H1 (cell line): ENCODE measurements around the gene TAPBPL. TPM values are rescaled to one million over a fixed set of nuclear protein-coding genes. Genes with fewer than 3 reads are reported as not detected.

Source experiments
- CTCF ChIA-PET: fragments of 300-600 bp; sonication (Branson Sonifier 250); formaldehyde crosslinking; loops from one replicate; lab custom pipeline; 2021; ENCODE audit not compliant: partially characterized antibody; lab: Charles Lee
- POLR2A ChIA-PET: fragments of 300-600 bp; sonication (Branson Sonifier 250); formaldehyde crosslinking; loops from one replicate; lab custom pipeline; 2021; ENCODE audit warnings: inconsistent platforms; ENCODE audit not compliant: partially characterized antibody; lab: Charles Lee
- DNase-seq, 2 experiments: peaks; one replicate each; pipeline versions ENCODE4 v3.0.0 to v3.0.0-alpha.2; 2010 to 2022; ENCODE audit warnings: low spot score in 2 of 2, low read depth in 1 of 2, mixed read lengths in 1 of 2
- FAIRE-seq: peaks from 2 replicates; lab custom pipeline; 2011; peaks lifted over from hg19 to GRCh38; lab: Jason Lieb, UNC
- H2AFZ ChIP-seq: 2 replicates; pipeline ENCODE4 v1.8.1; 2012; ENCODE audit warnings: low read length, inconsistent platforms
- H2AK5ac ChIP-seq: 2 replicates; pipeline ENCODE4 v1.6.1; 2013; ENCODE audit warnings: low read depth, low read length
- H2BK120ac ChIP-seq: replicated peaks from 2 replicates; pipeline ENCODE3; 2013; ENCODE audit warnings: low read depth, low read length, inconsistent platforms
- H2BK12ac ChIP-seq: 2 replicates; pipeline ENCODE4 v1.6.1; 2013; ENCODE audit warnings: low read depth, low read length
- H2BK15ac ChIP-seq: 2 replicates; pipeline ENCODE4 v1.6.1; 2013; ENCODE audit warnings: low read length
- H2BK20ac ChIP-seq: 2 replicates; pipeline ENCODE4 v1.6.1; 2013; ENCODE audit warnings: low read length
- H2BK5ac ChIP-seq: 2 replicates; pipeline ENCODE4 v1.6.1; 2013; ENCODE audit warnings: low read depth, low read length
- H3K14ac ChIP-seq: 2 replicates; pipeline ENCODE4 v1.6.1; 2013; ENCODE audit warnings: inconsistent platforms; ENCODE audit not compliant: insufficient read length
- H3K18ac ChIP-seq: 2 replicates; pipeline ENCODE4 v1.6.1; 2013; ENCODE audit warnings: low read length; ENCODE audit errors: extremely low read depth
- H3K23ac ChIP-seq: 2 replicates; pipeline ENCODE4 v1.6.1; 2013; ENCODE audit warnings: inconsistent platforms; ENCODE audit not compliant: insufficient read length
- H3K23me2 ChIP-seq: 2 replicates; pipeline ENCODE4 v1.6.1; 2013; ENCODE audit warnings: low read depth, low read length
- H3K27ac ChIP-seq: 2 replicates; pipeline ENCODE4 v1.6.1; 2011; ENCODE audit warnings: low read depth, low read length, inconsistent platforms
- H3K27me3 ChIP-seq, 4 experiments: replicated peaks in 1 of 4; 1 replicate in 1 of 4; 2 replicates in 3 of 4; pipeline versions ENCODE4 v1.6.1 to v1.8.1; 2011 to 2013; ENCODE audit warnings: low read length in 3 of 4, mild to moderate bottlenecking in 3 of 4, inconsistent platforms in 2 of 4, mixed read lengths in 2 of 4, moderate library complexity in 1 of 4; ENCODE audit not compliant: control insufficient read depth in 3 of 4, insufficient read depth in 3 of 4; ENCODE audit errors: extremely low read depth in 1 of 4
- H3K36me3 ChIP-seq, 4 experiments: 2 replicates each; pipeline versions ENCODE4 v1.6.1 to v1.8.1; 2011 to 2013; ENCODE audit warnings: mild to moderate bottlenecking in 4 of 4, low read length in 3 of 4, moderate library complexity in 2 of 4, control low read depth in 1 of 4, inconsistent platforms in 1 of 4; ENCODE audit not compliant: insufficient read depth in 4 of 4, control insufficient read depth in 2 of 4
- H3K4ac ChIP-seq: replicated peaks from 2 replicates; pipeline ENCODE3; 2013; ENCODE audit warnings: low read length, low read depth, mixed read lengths, inconsistent platforms; ENCODE audit not compliant: insufficient read length
- H3K4me1 ChIP-seq, 4 experiments: replicated peaks in 1 of 4; 1 replicate in 1 of 4; 2 replicates in 3 of 4; pipeline versions ENCODE4 v1.6.1 to v1.8.1; 2011 to 2013; ENCODE audit warnings: low read length in 3 of 4, inconsistent platforms in 2 of 4, mixed read lengths in 1 of 4; ENCODE audit not compliant: insufficient read depth in 4 of 4, control insufficient read depth in 3 of 4
- H3K4me2 ChIP-seq, 2 experiments: 2 replicates each; pipeline versions ENCODE4 v1.6.1 to v1.8.1; 2011 to 2013; ENCODE audit warnings: low read depth in 2 of 2, low read length in 2 of 2, control low read depth in 1 of 2, inconsistent platforms in 1 of 2, mild to moderate bottlenecking in 1 of 2; ENCODE audit not compliant: insufficient read depth in 1 of 2
- H3K4me3 ChIP-seq, 4 experiments: fragments of 200-600, 300-600 bp in 1 of 4; sonication (generic), shearing (Covaris generic), sonication (Bioruptor Twin) in 1 of 4; 2 replicates each; pipeline versions ENCODE4 v1.5.1 to v1.8.1; 2011 to 2016; ENCODE audit warnings: low read length in 4 of 4, low read depth in 3 of 4, control low read depth in 2 of 4, inconsistent platforms in 2 of 4, mild to moderate bottlenecking in 2 of 4, mixed read lengths in 1 of 4, moderate library complexity in 1 of 4; ENCODE audit not compliant: insufficient read depth in 2 of 4; ENCODE audit errors: extremely low read depth in 1 of 4
- H3K56ac ChIP-seq: replicated peaks from 2 replicates; pipeline ENCODE3; 2013; ENCODE audit warnings: low read depth, mild to moderate bottlenecking, mixed read lengths, low read length, inconsistent platforms; ENCODE audit not compliant: insufficient read length
- H3K79me1 ChIP-seq: 2 replicates; pipeline ENCODE4 v1.6.1; 2013; ENCODE audit warnings: low read depth, low read length, control low read depth
- H3K79me2 ChIP-seq, 2 experiments: 2 replicates each; pipeline versions ENCODE4 v1.6.1 to v1.8.1; 2012 to 2013; ENCODE audit warnings: low read length in 2 of 2, mild to moderate bottlenecking in 2 of 2, inconsistent platforms in 1 of 2; ENCODE audit not compliant: insufficient read depth in 2 of 2, control insufficient read depth in 1 of 2
- H3K9ac ChIP-seq, 4 experiments: replicated peaks in 1 of 4; 1 replicate in 1 of 4; 2 replicates in 3 of 4; pipeline versions ENCODE4 v1.6.1 to v1.8.1; 2011 to 2013; ENCODE audit warnings: low read depth in 3 of 4, low read length in 3 of 4, control low read depth in 2 of 4, mild to moderate bottlenecking in 2 of 4, moderate library complexity in 2 of 4, inconsistent platforms in 1 of 4; ENCODE audit errors: extremely low read depth in 1 of 4
- H3K9me3 ChIP-seq, 2 experiments: 2 replicates each; pipeline versions ENCODE4 v1.6.1 to v1.8.1; 2012 to 2013; ENCODE audit warnings: mild to moderate bottlenecking in 2 of 2, moderate library complexity in 2 of 2, control low read depth in 1 of 2, inconsistent platforms in 1 of 2, low read depth in 1 of 2, low read length in 1 of 2, mixed read lengths in 1 of 2; ENCODE audit not compliant: insufficient read depth in 2 of 2
- H4K20me1 ChIP-seq, 2 experiments: replicated peaks in 1 of 2; 2 replicates each; pipeline versions ENCODE3 to v1.8.1; 2011 to 2013; ENCODE audit warnings: inconsistent platforms in 2 of 2, low read length in 2 of 2, mild to moderate bottlenecking in 1 of 2; ENCODE audit not compliant: insufficient read depth in 2 of 2, control insufficient read depth in 1 of 2
- H4K5ac ChIP-seq: 2 replicates; pipeline ENCODE4 v1.6.1; 2013; ENCODE audit warnings: low read length, low read depth, mixed read lengths, inconsistent platforms; ENCODE audit not compliant: insufficient read length
- H4K8ac ChIP-seq: 2 replicates; pipeline ENCODE4 v1.8.0; 2013; ENCODE audit warnings: mild to moderate bottlenecking, moderate library complexity, low read length, inconsistent platforms; ENCODE audit not compliant: insufficient read depth; ENCODE audit errors: extremely low read depth
- H4K91ac ChIP-seq: replicated peaks from 2 replicates; pipeline ENCODE3; 2013; ENCODE audit warnings: low read length, mixed read lengths, inconsistent platforms; ENCODE audit not compliant: insufficient read length
- CEBPB ChIP-seq: IDR thresholded peaks from 2 replicates; pipeline ENCODE4 v1.6.1; 2012; ENCODE audit warnings: low read depth, low read length
- CTBP2 ChIP-seq: IDR thresholded peaks from 2 replicates; pipeline ENCODE4 v1.7.0; 2011; ENCODE audit warnings: borderline replicate concordance, mild to moderate bottlenecking, moderate library complexity, mixed read lengths, low read length; ENCODE audit not compliant: insufficient read depth, insufficient read length
- SRF ChIP-seq: IDR thresholded peaks from 2 replicates; pipeline ENCODE4 v1.6.1; 2011; ENCODE audit warnings: mild to moderate bottlenecking, low read depth, low read length, moderate library complexity
- TBP ChIP-seq: IDR thresholded peaks from 2 replicates; pipeline ENCODE4 v1.6.1; 2011; ENCODE audit warnings: low read depth, low read length, improper control_type of control experiment
- WGBS, 2 experiments: shearing (Covaris generic) in 1 of 2; methylation state at CpG; one replicate each; pipeline versions ENCODE4 v1.1.6 to v1.1.7; 2013 to 2015; ENCODE audit warnings: low lambda C conversion rate in 2 of 2, mixed read lengths in 2 of 2, inconsistent platforms in 1 of 2, low coverage in 1 of 2, missing lambda C conversion rate in 1 of 2; ENCODE audit not compliant: insufficient replicate concordance in 2 of 2, insufficient coverage in 1 of 2, insufficient read length in 1 of 2; ENCODE audit errors: extremely low coverage in 1 of 2, missing lambda C conversion rate in 1 of 2; 5-methylcytosine and 5-hydroxymethylcytosine counted together
- polyA plus RNA-seq, 7 experiments: library from polyadenylated mRNA; depleted of rRNA in 3 of 7; stranded (reverse) in 5 of 7; unstranded in 2 of 7; fragments of >200 nt in 5 of 7; fragments of 200-250 nt in 2 of 7; gene quantifications; 1 replicate in 5 of 7; 2 replicates in 1 of 7; 4 replicates in 1 of 7; pipeline versions ENCODE4 v1.2.1 to v1.2.3, GENCODE V29; 2011 to 2013; ENCODE audit warnings: missing spikeins in 2 of 7, mixed read lengths in 2 of 7
- total RNA-seq: library from RNA; stranded (reverse); fragmentation: NEBNext Ultra II Directional; extraction: Animal tissue kit (Norgen Biotek cat#: 25700); gene quantifications from 2 replicates; pipeline ENCODE4 v1.2.1, GENCODE V29; 2021
- TF ChIP-seq, protein P1 (sequence below): IDR thresholded peaks from 2 replicates; pipeline ENCODE4 v1.6.1; 2012; ENCODE audit warnings: inconsistent platforms
- TF ChIP-seq, protein P2 (sequence below): IDR thresholded peaks from 2 replicates; pipeline ENCODE4 v1.6.1; 2012; ENCODE audit warnings: inconsistent platforms
- TF ChIP-seq, protein P3 (sequence below): IDR thresholded peaks from 2 replicates; pipeline ENCODE4 v1.6.1; 2011; ENCODE audit warnings: low read depth, mild to moderate bottlenecking, low read length; ENCODE audit not compliant: insufficient read depth

The TAPBPL gene
- total and polyA plus RNA-seq, 2 of the 8 experiments (the other 6 are each of a cell fraction or from before 2014, with no cell fraction given): 0.61 to 1.5 TPM

DNA sequence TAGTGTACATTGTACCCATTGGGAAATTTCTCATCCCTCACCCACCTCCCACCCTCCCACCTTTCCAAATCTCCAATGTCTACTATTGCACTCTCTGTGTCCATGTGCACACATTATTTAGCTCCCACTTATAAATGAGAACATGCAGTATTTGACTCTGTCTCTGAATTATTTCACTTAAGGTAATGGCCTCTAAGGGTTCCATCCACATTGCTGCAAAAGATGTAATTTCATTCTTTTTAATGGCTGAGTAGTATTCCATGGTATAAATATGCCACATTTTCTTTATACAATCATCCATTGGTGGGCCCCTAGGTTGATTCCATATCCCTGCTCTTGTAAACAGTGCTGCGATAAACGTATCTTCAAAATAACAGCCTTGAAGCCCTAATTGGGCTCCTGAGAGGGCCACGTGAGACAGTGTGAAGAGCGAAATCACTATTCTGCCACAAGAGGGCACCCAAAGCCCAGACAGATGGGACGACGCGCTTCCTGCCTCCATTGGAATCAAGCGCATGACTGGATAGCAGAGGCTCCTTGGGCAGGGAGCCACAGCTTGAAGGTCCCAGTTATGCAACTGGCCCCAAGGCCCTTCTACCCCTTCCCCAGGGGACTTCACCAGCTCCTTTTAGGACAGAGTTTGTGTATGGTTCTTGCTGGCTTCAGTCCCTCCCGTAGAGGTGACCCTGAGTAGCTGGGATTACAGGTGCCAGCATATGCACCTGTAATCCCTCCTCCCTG lies 28.4 kb upstream of the TAPBPL start:
- no peak overlapping the region for H3K14ac ChIP-seq
- no peak overlapping the region for H3K23ac ChIP-seq
- H4K20me1 ChIP-seq: no peaks in the 10 kb centered on the region
- no peak overlapping the region for H3K9ac ChIP-seq
- H3K18ac ChIP-seq: no peak overlapping the region
- H3K4me2 ChIP-seq: no peak overlapping the region
- H3K23me2 ChIP-seq: no peaks in the 10 kb centered on the region
- peaks cover 0 to 4% (median under 1%) of the 10 kb centered on the region in 4 experiments; a peak in 2 of 7 replicates for H3K4me1 ChIP-seq
- H2BK15ac ChIP-seq: no peak overlapping the region
- 26% methylated on average over 9 of the region's 9 CpGs; no CpG with 5 or more reads in 1 of the 2 experiments for WGBS, 2 experiments
- no peaks in the 10 kb centered on the region for H3K79me1 ChIP-seq
- H3K56ac ChIP-seq: no peak overlapping the region
- no peak overlapping the region for H4K5ac ChIP-seq
- no peak overlapping the region for H2BK12ac ChIP-seq
- no peaks in the 10 kb centered on the region for H3K9me3 ChIP-seq
- H3K4ac ChIP-seq: no peak overlapping the region
- FAIRE-seq (peak; percentile 94), DNase-seq (peak; percentile 70 to 77)
- H2AK5ac ChIP-seq: no peak overlapping the region
- H2BK120ac ChIP-seq: no peak overlapping the region
- H3K36me3 ChIP-seq: no peaks in the 10 kb centered on the region
- H2AFZ ChIP-seq: peak overlapping the region; percentile 77; the same call in 1 of the 2 replicates
- H3K79me2 ChIP-seq: no peaks in the 10 kb centered on the region
- POLR2A ChIA-PET: interaction anchor here (0.7 to 4.9 kb wide), 10 partner anchors 24 to 113 kb away, joined by 3 to 38 read pairs (median 5); partner anchors contain the start of genes GAPDH, SCNN1A and VAMP1
- no peak overlapping the region for H3K4me3 ChIP-seq
- H4K8ac ChIP-seq: no peak overlapping the region
- no peak overlapping the region for H3K27ac ChIP-seq
- H2BK20ac ChIP-seq: no peak overlapping the region
- no peak overlapping the region for H2BK5ac ChIP-seq
- no peak overlapping the region for H4K91ac ChIP-seq
- no peaks in the 10 kb centered on the region; a peak in 1 of 7 replicates for H3K27me3 ChIP-seq
- CTCF ChIA-PET: interaction anchor here (0.6 to 7.4 kb wide), 33 partner anchors 10 to 221 kb away, joined by 3 to 202 read pairs (median 5); partner anchors contain the start of genes CD27, MRPL51, TAPBPL and VAMP1
- TF ChIP-seq, protein P1, sequence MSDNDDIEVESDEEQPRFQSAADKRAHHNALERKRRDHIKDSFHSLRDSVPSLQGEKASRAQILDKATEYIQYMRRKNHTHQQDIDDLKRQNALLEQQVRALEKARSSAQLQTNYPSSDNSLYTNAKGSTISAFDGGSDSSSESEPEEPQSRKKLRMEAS: peak; percentile 95
- TF ChIP-seq SRF (no peak), TBP (no peak), CEBPB (peak; percentile 56), CTBP2 (no peak)
- TF ChIP-seq, protein P2, sequence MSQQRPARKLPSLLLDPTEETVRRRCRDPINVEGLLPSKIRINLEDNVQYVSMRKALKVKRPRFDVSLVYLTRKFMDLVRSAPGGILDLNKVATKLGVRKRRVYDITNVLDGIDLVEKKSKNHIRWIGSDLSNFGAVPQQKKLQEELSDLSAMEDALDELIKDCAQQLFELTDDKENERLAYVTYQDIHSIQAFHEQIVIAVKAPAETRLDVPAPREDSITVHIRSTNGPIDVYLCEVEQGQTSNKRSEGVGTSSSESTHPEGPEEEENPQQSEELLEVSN: peak; percentile 91
- TF ChIP-seq, protein P3, sequence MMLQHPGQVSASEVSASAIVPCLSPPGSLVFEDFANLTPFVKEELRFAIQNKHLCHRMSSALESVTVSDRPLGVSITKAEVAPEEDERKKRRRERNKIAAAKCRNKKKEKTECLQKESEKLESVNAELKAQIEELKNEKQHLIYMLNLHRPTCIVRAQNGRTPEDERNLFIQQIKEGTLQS: 0 out of 2 replicates have a peak, but pooled peaks have one; percentile 50
